Hepatocyte (in vitro differentiated cells): Measurements from ENCODE around the gene GALNTL6.

Source experiments
- EZH2 ChIP-seq: fragments of 200-600 bp; sonication (generic); IDR thresholded peaks from 2 replicates; pipeline ENCODE4 v1.6.1; 2016; ENCODE audit warnings: antibody characterized with exemption, mild to moderate bottlenecking, borderline replicate concordance
- TF ChIP-seq, protein P1 (sequence below): fragments of 200-600 bp; sonication (generic); IDR thresholded peaks from 2 replicates; pipeline ENCODE4 v1.5.1; 2016; ENCODE audit warnings: antibody characterized with exemption, mild to moderate bottlenecking; ENCODE audit not compliant: poor library complexity

GRCh38 chr4:172045981-172046380 lies 232.8 kb downstream of the GALNTL6 start:
- no peak for TF ChIP-seq EZH2
- TF ChIP-seq, protein P1, sequence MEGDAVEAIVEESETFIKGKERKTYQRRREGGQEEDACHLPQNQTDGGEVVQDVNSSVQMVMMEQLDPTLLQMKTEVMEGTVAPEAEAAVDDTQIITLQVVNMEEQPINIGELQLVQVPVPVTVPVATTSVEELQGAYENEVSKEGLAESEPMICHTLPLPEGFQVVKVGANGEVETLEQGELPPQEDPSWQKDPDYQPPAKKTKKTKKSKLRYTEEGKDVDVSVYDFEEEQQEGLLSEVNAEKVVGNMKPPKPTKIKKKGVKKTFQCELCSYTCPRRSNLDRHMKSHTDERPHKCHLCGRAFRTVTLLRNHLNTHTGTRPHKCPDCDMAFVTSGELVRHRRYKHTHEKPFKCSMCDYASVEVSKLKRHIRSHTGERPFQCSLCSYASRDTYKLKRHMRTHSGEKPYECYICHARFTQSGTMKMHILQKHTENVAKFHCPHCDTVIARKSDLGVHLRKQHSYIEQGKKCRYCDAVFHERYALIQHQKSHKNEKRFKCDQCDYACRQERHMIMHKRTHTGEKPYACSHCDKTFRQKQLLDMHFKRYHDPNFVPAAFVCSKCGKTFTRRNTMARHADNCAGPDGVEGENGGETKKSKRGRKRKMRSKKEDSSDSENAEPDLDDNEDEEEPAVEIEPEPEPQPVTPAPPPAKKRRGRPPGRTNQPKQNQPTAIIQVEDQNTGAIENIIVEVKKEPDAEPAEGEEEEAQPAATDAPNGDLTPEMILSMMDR = no peak
